ENCODE data around the gene VEGFC. TPM values are rescaled to one million over a fixed set of nuclear protein-coding genes. Genes with fewer than 3 reads are reported as not detected.

VEGFC gene, protein sequence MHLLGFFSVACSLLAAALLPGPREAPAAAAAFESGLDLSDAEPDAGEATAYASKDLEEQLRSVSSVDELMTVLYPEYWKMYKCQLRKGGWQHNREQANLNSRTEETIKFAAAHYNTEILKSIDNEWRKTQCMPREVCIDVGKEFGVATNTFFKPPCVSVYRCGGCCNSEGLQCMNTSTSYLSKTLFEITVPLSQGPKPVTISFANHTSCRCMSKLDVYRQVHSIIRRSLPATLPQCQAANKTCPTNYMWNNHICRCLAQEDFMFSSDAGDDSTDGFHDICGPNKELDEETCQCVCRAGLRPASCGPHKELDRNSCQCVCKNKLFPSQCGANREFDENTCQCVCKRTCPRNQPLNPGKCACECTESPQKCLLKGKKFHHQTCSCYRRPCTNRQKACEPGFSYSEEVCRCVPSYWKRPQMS
- 10 to 100 TPM in 1 of 2 donors, 1 to 10 TPM in 1; 6.3 to 11.9 TPM for total RNA-seq
- polyA plus RNA-seq (ENCODE audit: insufficient read length in 6 of 6), result 10 to 100 TPM; 17.5 to 30.5 (median 26.7) TPM
- long read RNA-seq, donor 1, transcript VEGFC-202 (7 exons, 2,064 nt), result major isoform, 10 of 21 reads
- long read RNA-seq, donor 1, partial matches to known transcripts, result 11 of 21 reads
- long read RNA-seq, donor 1, other reads (novel, unspliced or antisense), result 0 of 21 reads
- long read RNA-seq, donor 2, transcript VEGFC-202 (7 exons, 2,064 nt), result major isoform, 15 of 15 reads
- long read RNA-seq, donor 2, partial matches to known transcripts, result 0 of 15 reads
- long read RNA-seq, donor 2, other reads (novel, unspliced or antisense), result 0 of 15 reads
- long read RNA-seq, donor 3, transcript VEGFC-202 (7 exons, 2,064 nt), result major isoform, 6 of 6 reads
- long read RNA-seq, donor 3, partial matches to known transcripts, result 0 of 6 reads
- long read RNA-seq, donor 3, other reads (novel, unspliced or antisense), result 0 of 6 reads
- long read RNA-seq, donor 4, result 0 reads
- long read RNA-seq, donor 5, transcript VEGFC-202 (7 exons, 2,064 nt), result major isoform, 10 of 10 reads
- long read RNA-seq, donor 5, partial matches to known transcripts, result 0 of 10 reads
- long read RNA-seq, donor 5, other reads (novel, unspliced or antisense), result 0 of 10 reads
- long read RNA-seq, donor 6, transcript VEGFC-202 (7 exons, 2,064 nt), result major isoform, 12 of 12 reads
- long read RNA-seq, donor 6, partial matches to known transcripts, result 0 of 12 reads
- long read RNA-seq, donor 6, other reads (novel, unspliced or antisense), result 0 of 12 reads
- long read RNA-seq, donor 7, transcript VEGFC-202 (7 exons, 2,064 nt), result major isoform, 8 of 8 reads
- long read RNA-seq, donor 7, partial matches to known transcripts, result 0 of 8 reads
- long read RNA-seq, donor 7, other reads (novel, unspliced or antisense), result 0 of 8 reads
- long read RNA-seq, donor 8, partial matches to known transcripts, result 0 of 4 reads
- long read RNA-seq, donor 8, other reads (novel, unspliced or antisense), result 0 of 4 reads
- long read RNA-seq, donor 9, result 0 reads
- long read RNA-seq, donor 10, result 0 reads
- long read RNA-seq, donor 11, partial matches to known transcripts, result 0 of 3 reads
- long read RNA-seq, donor 11, other reads (novel, unspliced or antisense), result 0 of 3 reads
- long read RNA-seq, donor 12, partial matches to known transcripts, result 0 of 3 reads
- long read RNA-seq, donor 12, other reads (novel, unspliced or antisense), result 0 of 3 reads

DNA sequence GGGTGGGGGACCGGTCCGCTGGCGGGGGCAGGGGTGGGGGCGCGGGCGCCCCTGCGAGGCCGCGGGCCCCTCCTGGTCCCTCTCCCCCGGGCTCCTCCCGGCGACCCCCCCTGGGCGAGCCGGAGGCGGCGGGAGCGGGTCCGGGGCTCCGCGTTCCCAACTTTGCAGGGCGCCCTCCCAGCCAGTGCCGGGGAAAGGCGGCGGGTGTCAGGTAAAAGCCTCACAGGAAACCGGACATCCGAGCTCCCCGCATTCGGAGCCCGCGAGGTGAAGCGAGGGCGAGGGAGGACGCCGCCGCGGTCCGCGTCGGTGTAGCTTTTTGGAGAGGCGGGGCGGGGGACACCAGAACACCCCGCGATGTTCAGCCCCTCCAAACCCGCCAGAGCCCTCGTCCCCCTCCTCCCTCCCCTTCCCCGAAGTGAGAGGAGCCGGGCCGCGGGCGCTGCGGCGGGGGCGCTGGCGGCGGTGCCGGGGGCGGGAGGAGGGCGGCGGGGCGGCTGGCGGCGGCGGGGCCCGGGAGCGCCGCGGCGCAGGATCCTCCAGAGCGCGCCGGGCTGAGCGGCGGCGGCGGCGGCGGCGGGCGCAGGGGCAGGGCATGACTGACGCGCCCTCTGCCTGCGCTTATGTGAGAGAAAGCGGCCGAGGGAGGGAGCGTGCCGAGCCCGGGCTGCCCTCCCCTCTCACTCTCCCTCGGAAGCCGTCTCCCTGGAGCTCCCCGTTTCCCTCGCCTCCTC lies at the start of gene VEGFC:
VEGFC (minus strand) TSS at position 597 of the 734 bp plus-strand sequence. CDS start 611 bp downstream, outside the sequence.
- H3K27ac ChIP-seq, result peak within 1 kb of the TSS; percentile 76 to 77
- peak; percentile 88 for ATAC-seq
- intact Hi-C loops (cut with DNase I), result no loop called here

DNA sequence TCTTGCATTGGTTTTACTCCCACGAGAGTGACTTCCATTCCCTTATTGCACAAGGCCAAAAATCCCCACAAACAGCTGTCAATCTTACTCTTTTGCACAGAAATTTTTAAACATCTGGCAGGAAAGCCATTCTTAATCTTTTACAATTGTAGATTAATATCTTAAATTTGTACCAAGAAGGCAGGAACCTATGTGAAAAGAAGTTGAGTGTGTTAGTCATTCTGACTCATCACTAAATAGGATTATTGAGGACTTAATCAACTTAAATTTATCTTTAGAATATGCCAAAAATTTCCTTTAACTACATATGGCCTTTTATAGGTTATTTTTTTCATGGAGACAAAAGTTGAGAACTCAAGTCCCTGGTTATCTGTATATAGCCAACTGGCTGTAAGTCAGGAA lies 49.0 kb upstream of the VEGFC start:
- DNase-seq (no peak), ATAC-seq (no peak)
- Histone ChIP-seq H3K4me1 (no peaks in the 10 kb centered on the region), H3K27me3 (no peaks in the 10 kb centered on the region), H3K4me3 (no peak overlapping the region), H3K9me3 (no peaks in the 10 kb centered on the region), H3K36me3 (no peaks in the 10 kb centered on the region), H3K27ac (no peak overlapping the region)
- intact Hi-C loops (cut with DNase I), result no loop called here
- TF ChIP-seq, protein P1, sequence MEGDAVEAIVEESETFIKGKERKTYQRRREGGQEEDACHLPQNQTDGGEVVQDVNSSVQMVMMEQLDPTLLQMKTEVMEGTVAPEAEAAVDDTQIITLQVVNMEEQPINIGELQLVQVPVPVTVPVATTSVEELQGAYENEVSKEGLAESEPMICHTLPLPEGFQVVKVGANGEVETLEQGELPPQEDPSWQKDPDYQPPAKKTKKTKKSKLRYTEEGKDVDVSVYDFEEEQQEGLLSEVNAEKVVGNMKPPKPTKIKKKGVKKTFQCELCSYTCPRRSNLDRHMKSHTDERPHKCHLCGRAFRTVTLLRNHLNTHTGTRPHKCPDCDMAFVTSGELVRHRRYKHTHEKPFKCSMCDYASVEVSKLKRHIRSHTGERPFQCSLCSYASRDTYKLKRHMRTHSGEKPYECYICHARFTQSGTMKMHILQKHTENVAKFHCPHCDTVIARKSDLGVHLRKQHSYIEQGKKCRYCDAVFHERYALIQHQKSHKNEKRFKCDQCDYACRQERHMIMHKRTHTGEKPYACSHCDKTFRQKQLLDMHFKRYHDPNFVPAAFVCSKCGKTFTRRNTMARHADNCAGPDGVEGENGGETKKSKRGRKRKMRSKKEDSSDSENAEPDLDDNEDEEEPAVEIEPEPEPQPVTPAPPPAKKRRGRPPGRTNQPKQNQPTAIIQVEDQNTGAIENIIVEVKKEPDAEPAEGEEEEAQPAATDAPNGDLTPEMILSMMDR (IDR thresholded peaks at IDR 0.05), result no peak

More for the DNA sequence above, at the start of gene VEGFC:
- Histone ChIP-seq H3K27me3 (peaks cover 0 to 53% of the 10 kb centered on the region in 2 donors), H3K4me3 (peak within 1 kb of the TSS; percentile 38 to 55), H3K4me1 (no peaks in the 10 kb centered on the region), H3K9me3 (no peaks in the 10 kb centered on the region), H3K36me3 (no peaks in the 10 kb centered on the region)
- TF ChIP-seq, protein P1 (IDR thresholded peaks at IDR 0.05), result no peak
- peak in 3 of 4 donors; percentile 45 to 83 (median 80) for DNase-seq

DNA sequence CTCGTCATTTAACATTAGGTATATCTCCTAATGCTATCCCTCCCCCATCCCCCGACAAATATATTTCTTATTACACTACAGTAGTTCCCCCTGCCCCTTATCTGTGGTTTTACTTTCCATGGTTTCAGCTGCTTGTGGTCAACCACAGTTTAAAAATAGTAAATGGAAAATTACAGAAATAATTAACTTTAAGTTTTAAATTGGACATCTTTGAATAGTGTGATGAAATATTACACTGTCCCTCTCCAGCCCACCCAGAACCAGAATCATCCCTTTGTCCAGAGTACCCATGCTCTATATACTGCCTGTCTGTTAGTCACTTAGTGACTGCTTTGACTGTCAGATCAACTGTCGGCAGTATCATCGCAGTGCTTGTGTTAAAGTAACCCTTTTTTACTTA lies 47.4 kb upstream of the VEGFC start:
- no peaks in the 10 kb centered on the region for H3K4me1 ChIP-seq
- no peak overlapping the region for H3K27ac ChIP-seq
- ATAC-seq (peak; percentile 25), DNase-seq (no peak)
- no peak overlapping the region for H3K4me3 ChIP-seq
- TF ChIP-seq, protein P1 (IDR thresholded peaks at IDR 0.05), result no peak
- H3K27me3 ChIP-seq, result no peaks in the 10 kb centered on the region
- intact Hi-C loops (cut with DNase I), result no loop called here
- no peaks in the 10 kb centered on the region for H3K9me3 ChIP-seq
- no peaks in the 10 kb centered on the region for H3K36me3 ChIP-seq

DNA sequence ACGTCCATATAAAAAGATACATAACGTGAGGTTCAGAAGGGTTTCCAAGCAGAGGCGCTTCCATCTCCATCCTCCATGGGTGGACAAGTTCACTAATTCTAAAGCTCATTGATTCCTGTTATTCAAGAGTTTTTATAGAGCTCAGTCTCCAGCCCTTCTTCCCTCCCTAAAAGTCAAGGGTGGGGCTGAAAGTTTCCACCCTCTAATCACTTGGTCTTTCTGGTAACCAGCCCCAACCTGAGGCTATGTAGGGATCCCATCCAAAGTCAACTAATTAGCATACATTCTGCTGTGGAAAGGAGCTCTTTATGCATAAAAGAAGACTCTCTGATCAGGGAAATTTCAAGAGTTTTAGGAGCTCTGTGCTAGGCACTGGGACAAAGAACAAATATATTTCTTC lies 46.9 kb upstream of the VEGFC start:
- no peak for ATAC-seq
- intact Hi-C loops (cut with DNase I), result no loop called here
- no peak overlapping the region for H3K27ac ChIP-seq
- no peak for DNase-seq
- no peak overlapping the region for H3K4me3 ChIP-seq
- TF ChIP-seq, protein P1 (IDR thresholded peaks at IDR 0.05), result no peak
- H3K9me3 ChIP-seq, result no peaks in the 10 kb centered on the region
- H3K27me3 ChIP-seq, result no peaks in the 10 kb centered on the region
- H3K4me1 ChIP-seq, result no peaks in the 10 kb centered on the region
- no peaks in the 10 kb centered on the region for H3K36me3 ChIP-seq

Data from left lung (tissue), 14 donors.